Stomach (tissue), 9 donors: ENCODE data around the gene RAB12. TPM values are rescaled to one million over a fixed set of nuclear protein-coding genes. Genes with fewer than 3 reads are reported as not detected.

Experiments used
- DNase-seq, 2 donors: peaks; one replicate each; pipeline versions ENCODE4 v3.0.0 to v3.0.0-alpha.2; 2013 to 2019
- H3K27ac ChIP-seq, 5 donors: fragments of 200-600 bp in 4 of 5; sonication (generic) in 4 of 5; one replicate each; pipeline ENCODE4 v1.5.1; 2013 to 2019; ENCODE audit warnings: mild to moderate bottlenecking in 1 of 5, moderate library complexity in 1 of 5
- H3K27me3 ChIP-seq, 3 donors: fragments of 200-600 bp; sonication (generic); one replicate each; pipeline ENCODE4 v1.5.1; 2017 to 2019; ENCODE audit warnings: mixed run types in 1 of 3
- H3K36me3 ChIP-seq, 4 donors: fragments of 200-600 bp; sonication (generic); 1 replicate in 3 of 4; 2 replicates in 1 of 4; pipeline ENCODE4 v1.5.1; 2016 to 2019
- H3K4me1 ChIP-seq, 4 donors: fragments of 200-600 bp; sonication (generic); one replicate each; pipeline ENCODE4 v1.5.1; 2016 to 2019
- H3K4me3 ChIP-seq, 4 donors: fragments of 200-600 bp; sonication (generic) in 3 of 4; one replicate each; pipeline ENCODE4 v1.5.1; 2016 to 2019; ENCODE audit warnings: mild to moderate bottlenecking in 1 of 4
- H3K9me3 ChIP-seq, 4 donors: fragments of 200-600 bp; sonication (generic); one replicate each; pipeline ENCODE4 v1.5.1; 2016 to 2019
- CTCF ChIP-seq, 7 experiments: fragments of 450-650 bp in 4 of 7; fragments of 200-600 bp in 3 of 7; sonication (generic) in 3 of 7; IDR thresholded peaks; one replicate each; pipeline ENCODE4 v1.5.1; 2016 to 2019; ENCODE audit warnings: antibody characterized with exemption in 7 of 7, control low read depth in 2 of 7, mild to moderate bottlenecking in 1 of 7
- EP300 ChIP-seq: sonication (generic); formaldehyde crosslinking; IDR thresholded peaks from one replicate; pipeline ENCODE4 v1.6.1; 2017; ENCODE audit warnings: antibody characterized with exemption
- POLR2A ChIP-seq, 4 donors: fragments of 450-650 bp; IDR thresholded peaks; one replicate each; pipeline ENCODE4 v1.6.1; 2016; ENCODE audit warnings: antibody characterized with exemption in 4 of 4, control low read depth in 2 of 4, mild to moderate bottlenecking in 1 of 4, moderate library complexity in 1 of 4
- POLR2AphosphoS5 ChIP-seq, 3 donors: sonication (generic); formaldehyde crosslinking; IDR thresholded peaks; one replicate each; pipeline ENCODE4 v1.6.1; 2016; ENCODE audit warnings: antibody characterized with exemption in 3 of 3
- WGBS, 5 donors: extraction: QIAGEN DNeasy Blood & Tissue Kit in 3 of 5; methylation state at CpG; one replicate each; pipeline versions ENCODE4 v1.1.5 to v1.1.7; 2013 to 2018; 5-methylcytosine and 5-hydroxymethylcytosine counted together
- intact Hi-C: fragments of 100-400 bp; cut with DNase I; formaldehyde crosslinking; loops from one replicate; pipeline ENCODE4 v1.15.1; 2023; ENCODE audit warnings: low total_unique reads
- polyA plus RNA-seq, 3 donors: library from polyadenylated mRNA; stranded (reverse); fragments of 200-250 nt; gene quantifications; one replicate each; pipeline ENCODE4 v1.2.3, GENCODE V29; 2013
- total RNA-seq, 5 donors: library from RNA; depleted of rRNA; stranded (reverse); fragments of >200 nt; gene quantifications; one replicate each; pipeline versions ENCODE4 v1.1.0 to v1.2.3, GENCODE V29; 2014 to 2016
- donor health status: healthy with polysubstance abuse.
- donor health status: Bipolar disorder and iron deficiency.
- donor health status: healthy.

RAB12 gene
- total and polyA plus RNA-seq, 8 donors = 10.7 to 88.5 (median 21.7) TPM

- intact Hi-C loops = loop anchor here (10.0 kb wide), 1 partner anchor 330 kb away; no protein-coding TSS in a partner anchor
- no peaks in the 10 kb centered on the region for H3K9me3 ChIP-seq
- TF ChIP-seq POLR2A (IDR thresholded peaks at IDR 0.05) (no peak), POLR2AphosphoS5 (IDR thresholded peaks at IDR 0.05) (no peak), EP300 (no peak), CTCF (IDR thresholded peaks at IDR 0.05) (peak in 5 of 7 experiments; percentile 4 to 81 (median 72))
- peak in 1 of 2 donors; percentile 51 for DNase-seq
- WGBS, 5 donors = 31 to 37% (median 36%) methylated on average over 7 of the region's 7 CpGs
- no peak overlapping the region for H3K4me3 ChIP-seq
- H3K4me1 ChIP-seq = peaks cover 0 to 3% (median 0%) of the 10 kb centered on the region in 4 donors
- H3K27ac ChIP-seq = no peak overlapping the region
- H3K36me3 ChIP-seq = no peaks in the 10 kb centered on the region
- no peaks in the 10 kb centered on the region for H3K27me3 ChIP-seq
Observed at GRCh38 chr18:8654503-8655451, 45.5 kb downstream of the RAB12 start.

GRCh38 chr18:8656232-8656631, 47.0 kb downstream of the RAB12 start:
- intact Hi-C loops = loop anchor here (10.0 kb wide), 1 partner anchor 329 kb away; no protein-coding TSS in a partner anchor
- DNase-seq = no peak
- Histone ChIP-seq H3K36me3 (no peaks in the 10 kb centered on the region), H3K4me3 (no peak overlapping the region), H3K4me1 (peaks cover 0 to 3% (median under 1%) of the 10 kb centered on the region in 4 donors), H3K27me3 (no peaks in the 10 kb centered on the region), H3K9me3 (no peaks in the 10 kb centered on the region), H3K27ac (no peak overlapping the region)
- 84 to 93% (median 89%) methylated on average over 6 of the region's 6 CpGs for WGBS, 5 donors
- TF ChIP-seq POLR2A (IDR thresholded peaks at IDR 0.05) = no peak
- no peak for TF ChIP-seq CTCF (IDR thresholded peaks at IDR 0.05)
- TF ChIP-seq EP300 = no peak
- TF ChIP-seq POLR2AphosphoS5 (IDR thresholded peaks at IDR 0.05) = no peak

GRCh38 chr18:8657050-8657820, 48.0 kb downstream of the RAB12 start:
- intact Hi-C loops = loop anchor here (10.0 kb wide), 1 partner anchor 328 kb away; no protein-coding TSS in a partner anchor
- WGBS, 5 donors = 77 to 88% (median 81%) methylated on average over 14 of the region's 14 CpGs

More at GRCh38 chr18:8657050-8657820, 48.0 kb downstream of the RAB12 start:
- no peaks in the 10 kb centered on the region for H3K9me3 ChIP-seq
- H3K4me3 ChIP-seq = no peak overlapping the region
- no peak for DNase-seq
- peaks cover 0 to 12% (median 5%) of the 10 kb centered on the region in 4 donors for H3K4me1 ChIP-seq
- H3K36me3 ChIP-seq = no peaks in the 10 kb centered on the region
- TF ChIP-seq POLR2AphosphoS5 (IDR thresholded peaks at IDR 0.05) (no peak), CTCF (IDR thresholded peaks at IDR 0.05) (no peak), EP300 (no peak), POLR2A (IDR thresholded peaks at IDR 0.05) (no peak)
- H3K27me3 ChIP-seq = no peaks in the 10 kb centered on the region
- H3K27ac ChIP-seq = no peak overlapping the region
